Gastroesophageal sphincter (tissue), 3 donors: Measurements from ENCODE around the gene PPP1R18.

Source experiments
- EP300 ChIP-seq: sonication (generic); formaldehyde crosslinking; IDR thresholded peaks from one replicate; pipeline ENCODE4 v1.6.1; 2017; ENCODE audit warnings: antibody characterized with exemption, mild to moderate bottlenecking
- POLR2A ChIP-seq, 2 donors: fragments of 450-650 bp; IDR thresholded peaks; one replicate each; pipeline ENCODE4 v1.6.1; 2017; ENCODE audit warnings: antibody characterized with exemption in 2 of 2, mild to moderate bottlenecking in 2 of 2, moderate library complexity in 1 of 2
- POLR2AphosphoS5 ChIP-seq: sonication (generic); formaldehyde crosslinking; IDR thresholded peaks from one replicate; pipeline ENCODE4 v1.6.1; 2017; ENCODE audit warnings: antibody characterized with exemption
- TF ChIP-seq, protein P1 (sequence below), 4 experiments: fragments of 200-600 bp in 2 of 4; fragments of 450-650 bp in 2 of 4; sonication (generic) in 1 of 4; IDR thresholded peaks; one replicate each; pipeline ENCODE4 v1.5.1; 2017 to 2019; ENCODE audit warnings: antibody characterized with exemption in 4 of 4, mild to moderate bottlenecking in 2 of 4, moderate library complexity in 2 of 4

DNA sequence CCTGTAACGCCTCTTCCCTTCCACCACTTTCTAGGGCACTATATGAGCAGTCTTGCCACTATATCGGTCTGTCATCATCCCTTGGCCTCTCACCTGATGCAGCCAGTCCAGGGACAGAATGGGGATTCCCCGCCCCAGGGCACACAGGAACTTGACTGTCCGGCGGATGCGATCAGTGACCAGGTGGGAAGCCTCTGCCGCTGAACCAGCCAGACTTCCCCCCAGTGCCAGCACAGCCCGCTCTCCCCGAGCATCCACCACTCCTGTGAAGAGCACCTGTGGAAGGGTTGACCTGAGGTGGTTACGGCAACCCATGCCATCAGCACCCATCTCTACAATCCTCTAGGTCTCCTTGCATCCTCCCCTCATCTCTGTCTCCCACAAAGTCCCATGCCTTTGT lies 16.6 kb upstream of the PPP1R18 start:
- TF ChIP-seq, protein P1, sequence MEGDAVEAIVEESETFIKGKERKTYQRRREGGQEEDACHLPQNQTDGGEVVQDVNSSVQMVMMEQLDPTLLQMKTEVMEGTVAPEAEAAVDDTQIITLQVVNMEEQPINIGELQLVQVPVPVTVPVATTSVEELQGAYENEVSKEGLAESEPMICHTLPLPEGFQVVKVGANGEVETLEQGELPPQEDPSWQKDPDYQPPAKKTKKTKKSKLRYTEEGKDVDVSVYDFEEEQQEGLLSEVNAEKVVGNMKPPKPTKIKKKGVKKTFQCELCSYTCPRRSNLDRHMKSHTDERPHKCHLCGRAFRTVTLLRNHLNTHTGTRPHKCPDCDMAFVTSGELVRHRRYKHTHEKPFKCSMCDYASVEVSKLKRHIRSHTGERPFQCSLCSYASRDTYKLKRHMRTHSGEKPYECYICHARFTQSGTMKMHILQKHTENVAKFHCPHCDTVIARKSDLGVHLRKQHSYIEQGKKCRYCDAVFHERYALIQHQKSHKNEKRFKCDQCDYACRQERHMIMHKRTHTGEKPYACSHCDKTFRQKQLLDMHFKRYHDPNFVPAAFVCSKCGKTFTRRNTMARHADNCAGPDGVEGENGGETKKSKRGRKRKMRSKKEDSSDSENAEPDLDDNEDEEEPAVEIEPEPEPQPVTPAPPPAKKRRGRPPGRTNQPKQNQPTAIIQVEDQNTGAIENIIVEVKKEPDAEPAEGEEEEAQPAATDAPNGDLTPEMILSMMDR (IDR thresholded peaks at IDR 0.05): no peak
- no peak for TF ChIP-seq EP300
- TF ChIP-seq POLR2A (IDR thresholded peaks at IDR 0.05): no peak
- TF ChIP-seq POLR2AphosphoS5: no peak
